CD4-positive, alpha-beta T cell (primary cell): ENCODE results near the gene CLPTM1. TPM values are rescaled to one million over a fixed set of nuclear protein-coding genes. Genes with fewer than 3 reads are reported as not detected.
A peak's percentile ranks its signal among the peaks of the same experiment; 100 is the strongest.
"Not testable (repeated sequence)": the region's sequence is repeated elsewhere in the genome, so short reads cannot be mapped to it uniquely, and the experiment has no call there.

ENCODE experiments used
- ATAC-seq: fragments of 200-7000 bp; cut with Tn5 transposase; one replicate; pipeline ENCODE4 v1.10.0; 2022; ENCODE audit warnings: mild to moderate bottlenecking; ENCODE audit not compliant: poor library complexity
- CTCF ChIA-PET: fragments of 350-600 bp; sonication (Branson Sonifier 250); formaldehyde crosslinking; loops from one replicate; lab custom pipeline; 2021; ENCODE audit warnings: antibody characterized with exemption, inconsistent platforms; lab: Charles Lee
- POLR2A ChIA-PET: fragments of 350-600 bp; sonication (Branson Sonifier 250); formaldehyde crosslinking; loops from one replicate; lab custom pipeline; 2021; ENCODE audit warnings: antibody characterized with exemption, inconsistent platforms; lab: Charles Lee
- DNase-seq, 14 experiments: peaks; one replicate each; pipeline ENCODE4 v3.0.0-alpha.2; 2013 to 2020; ENCODE audit warnings: mixed read lengths in 2 of 14
- H3K27ac ChIP-seq, 2 donors: one replicate each; pipeline versions ENCODE4 v1.5.1 to v1.7.0; 2013; ENCODE audit warnings: low read length in 2 of 2, low read depth in 1 of 2, mild to moderate bottlenecking in 1 of 2
- H3K27me3 ChIP-seq, 2 experiments: 1 replicate in 1 of 2; 2 replicates in 1 of 2; pipeline versions ENCODE4 v1.6.1 to v1.7.0; 2013; ENCODE audit warnings: low read length in 2 of 2, control low read depth in 1 of 2, mild to moderate bottlenecking in 1 of 2, moderate library complexity in 1 of 2; ENCODE audit not compliant: insufficient read depth in 2 of 2, control insufficient read depth in 1 of 2
- H3K36me3 ChIP-seq: one replicate; pipeline ENCODE4 v1.6.1; 2013; ENCODE audit warnings: low read length, control low read depth; ENCODE audit not compliant: insufficient read depth
- H3K4me1 ChIP-seq: one replicate; pipeline ENCODE4 v1.6.1; 2013; ENCODE audit warnings: low read length, control low read depth; ENCODE audit not compliant: insufficient read depth
- H3K4me3 ChIP-seq: one replicate; pipeline ENCODE4 v1.5.1; 2013; ENCODE audit warnings: mild to moderate bottlenecking, low read length, moderate library complexity
- H3K9me3 ChIP-seq, 2 experiments: 1 replicate in 1 of 2; 2 replicates in 1 of 2; pipeline versions ENCODE4 v1.6.1 to v1.7.0; 2013; ENCODE audit warnings: low read length in 2 of 2, mild to moderate bottlenecking in 2 of 2, control low read depth in 1 of 2, moderate library complexity in 1 of 2; ENCODE audit not compliant: control insufficient read depth in 1 of 2, insufficient read depth in 1 of 2
- H3K27ac Mint-ChIP-seq: one replicate; pipeline ENCODE4 v1.8.0; 2020; ENCODE audit warnings: mixed read lengths
- H3K27me3 Mint-ChIP-seq: one replicate; pipeline ENCODE4 v1.8.0; 2021; ENCODE audit warnings: mixed read lengths
- H3K36me3 Mint-ChIP-seq: one replicate; pipeline ENCODE4 v1.8.0; 2021; ENCODE audit warnings: low read depth, mixed read lengths
- H3K4me1 Mint-ChIP-seq: one replicate; pipeline ENCODE4 v1.8.0; 2021; ENCODE audit warnings: low read depth, mixed read lengths
- H3K4me3 Mint-ChIP-seq: one replicate; pipeline ENCODE4 v1.8.0; 2020; ENCODE audit warnings: mild to moderate bottlenecking, mixed read lengths
- H3K9me3 Mint-ChIP-seq: one replicate; pipeline ENCODE4 v1.8.0; 2020; ENCODE audit warnings: mixed read lengths
- intact Hi-C, 2 experiments: fragments of 100-400 bp; cut with DNase I in 1 of 2; cut with micrococcal nuclease in 1 of 2; formaldehyde crosslinking; loops; one replicate each; pipeline versions ENCODE4 v1.15.1 to v1.9.0; 2023 to 2025; cut with DNase I, micrococcal nuclease
- total RNA-seq, 174 experiments: library from RNA in 2 of 174; stranded (reverse) in 2 of 174; gene quantifications; one replicate each; pipeline ENCODE4 v1.2.3 and lab custom pipeline; 2021 to 2026
- TF ChIP-seq, protein P1 (sequence below): fragments of 200-600 bp; IDR thresholded peaks from one replicate; pipeline ENCODE4 v1.8.0; 2022; ENCODE audit warnings: antibody characterized with exemption, mild to moderate bottlenecking

The CLPTM1 gene
- total RNA-seq, 2 experiments from 2014 or later, result 71.0 to 72.7 TPM

- H3K27ac ChIP-seq, result no peak overlapping the region
- DNase-seq (no peak), ATAC-seq (no peak)
- H3K36me3 Mint-ChIP-seq, result peaks cover 20% of the 10 kb centered on the region
- peaks cover 4% of the 10 kb centered on the region for H3K36me3 ChIP-seq
- intact Hi-C loops, result no loop called here
- no peaks in the 10 kb centered on the region for H3K27me3 Mint-ChIP-seq
- TF ChIP-seq, protein P1, sequence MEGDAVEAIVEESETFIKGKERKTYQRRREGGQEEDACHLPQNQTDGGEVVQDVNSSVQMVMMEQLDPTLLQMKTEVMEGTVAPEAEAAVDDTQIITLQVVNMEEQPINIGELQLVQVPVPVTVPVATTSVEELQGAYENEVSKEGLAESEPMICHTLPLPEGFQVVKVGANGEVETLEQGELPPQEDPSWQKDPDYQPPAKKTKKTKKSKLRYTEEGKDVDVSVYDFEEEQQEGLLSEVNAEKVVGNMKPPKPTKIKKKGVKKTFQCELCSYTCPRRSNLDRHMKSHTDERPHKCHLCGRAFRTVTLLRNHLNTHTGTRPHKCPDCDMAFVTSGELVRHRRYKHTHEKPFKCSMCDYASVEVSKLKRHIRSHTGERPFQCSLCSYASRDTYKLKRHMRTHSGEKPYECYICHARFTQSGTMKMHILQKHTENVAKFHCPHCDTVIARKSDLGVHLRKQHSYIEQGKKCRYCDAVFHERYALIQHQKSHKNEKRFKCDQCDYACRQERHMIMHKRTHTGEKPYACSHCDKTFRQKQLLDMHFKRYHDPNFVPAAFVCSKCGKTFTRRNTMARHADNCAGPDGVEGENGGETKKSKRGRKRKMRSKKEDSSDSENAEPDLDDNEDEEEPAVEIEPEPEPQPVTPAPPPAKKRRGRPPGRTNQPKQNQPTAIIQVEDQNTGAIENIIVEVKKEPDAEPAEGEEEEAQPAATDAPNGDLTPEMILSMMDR, result no peak
- H3K9me3 ChIP-seq, result no peaks in the 10 kb centered on the region
- peak overlapping the region; percentile 37 for H3K27ac Mint-ChIP-seq
- peaks cover 17% of the 10 kb centered on the region for H3K4me1 ChIP-seq
- CTCF ChIA-PET, result no interaction called here
- H3K9me3 Mint-ChIP-seq, result no peaks in the 10 kb centered on the region
- H3K27me3 ChIP-seq, result no peaks in the 10 kb centered on the region
- peak overlapping the region; percentile 22 for H3K4me3 Mint-ChIP-seq
- no peak overlapping the region for H3K4me3 ChIP-seq
- H3K4me1 Mint-ChIP-seq, result peaks cover 10% of the 10 kb centered on the region
- POLR2A ChIA-PET, result no interaction called here
Measured at GRCh38 chr19:44998025-44998424, 42.8 kb downstream of the CLPTM1 start.

DNA sequence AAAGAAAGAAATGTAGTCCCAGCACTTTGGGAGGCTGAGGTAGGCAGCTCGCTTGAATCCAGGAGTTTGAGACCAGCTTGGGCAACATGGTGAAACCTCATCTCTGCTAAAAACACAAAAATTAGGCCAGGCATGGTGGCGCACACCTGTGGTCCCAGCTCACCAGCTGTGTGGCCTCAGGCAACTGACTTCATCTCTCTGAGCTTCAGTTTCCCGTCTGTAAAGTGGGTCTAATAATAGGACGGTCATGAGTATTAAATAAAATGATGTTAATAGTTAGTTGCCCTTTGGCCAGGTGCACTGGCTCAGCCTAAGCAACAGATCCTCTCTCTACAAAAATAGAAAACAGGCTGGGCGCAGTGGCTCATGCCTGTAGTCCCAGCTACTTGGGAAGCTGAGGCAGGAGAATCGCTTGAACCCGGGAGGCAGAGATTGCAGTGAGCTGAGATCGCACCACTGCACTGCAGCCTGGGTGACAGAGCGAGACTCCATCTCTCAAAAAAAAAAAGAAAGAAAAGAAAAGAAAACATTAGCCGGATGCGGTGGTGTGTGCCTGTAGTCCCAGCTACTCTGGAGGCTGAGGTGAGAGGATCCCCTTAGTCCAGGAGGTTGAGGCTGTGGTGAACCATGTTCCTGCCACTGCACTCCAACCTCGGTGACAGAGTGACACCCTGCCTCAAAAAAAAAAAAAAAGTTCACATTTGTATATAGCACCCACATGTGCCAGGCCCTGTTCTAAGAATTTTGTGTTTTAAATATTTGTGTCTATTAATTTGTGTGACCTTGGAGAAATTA is 44.1 kb downstream of the CLPTM1 start:
- Mint-ChIP-seq H3K36me3 (peaks cover 12% of the 10 kb centered on the region), H3K27ac (peak overlapping the region; percentile 100), H3K4me3 (peak overlapping the region; percentile 82)
- ChIA-PET CTCF (interaction anchor here (1.1 kb wide), 1 partner anchor 10 kb away, joined by 3 read pairs; no protein-coding TSS in a partner anchor), POLR2A (interaction anchor here (3.1 kb wide), 1 partner anchor 179 kb away, joined by 31 read pairs; the partner anchor contains the start of genes BLOC1S3 and TRAPPC6A)
- H3K9me3 ChIP-seq, H3K4me1 Mint-ChIP-seq, H3K27me3 Mint-ChIP-seq, intact Hi-C loops, H3K9me3 Mint-ChIP-seq, ATAC-seq, H3K27me3 ChIP-seq, H3K4me3 ChIP-seq, DNase-seq, H3K27ac ChIP-seq: not testable (repeated sequence)
- Histone ChIP-seq H3K36me3 (peaks cover 12% of the 10 kb centered on the region), H3K4me1 (peaks cover 18% of the 10 kb centered on the region)

DNA sequence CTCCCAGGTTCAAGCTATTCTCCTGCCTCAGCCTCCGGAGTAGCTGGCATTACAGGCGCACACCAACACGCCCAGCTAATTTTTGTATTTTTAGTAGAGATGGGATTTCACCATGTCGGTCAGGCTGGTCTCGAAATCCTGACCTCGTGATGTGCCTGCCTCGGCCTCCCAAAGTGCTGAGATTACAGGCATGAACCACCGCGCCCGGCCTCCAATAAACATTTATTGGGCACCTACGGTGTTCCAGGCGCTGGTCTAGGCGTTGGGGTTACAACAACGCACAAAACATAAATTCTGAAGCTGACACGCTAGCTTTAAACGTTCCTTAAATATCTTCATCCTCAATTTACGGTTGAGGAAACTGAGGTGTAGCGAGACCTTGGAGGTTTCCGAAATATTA is 45.5 kb downstream of the CLPTM1 start:
- H3K4me1 Mint-ChIP-seq, H3K9me3 Mint-ChIP-seq, H3K27me3 ChIP-seq, ATAC-seq, DNase-seq, H3K9me3 ChIP-seq, H3K27me3 Mint-ChIP-seq: not testable (repeated sequence)
- peaks cover 18% of the 10 kb centered on the region for H3K4me1 ChIP-seq
- intact Hi-C loops, result loop anchor here in 1 of 2 experiments (1.0 to 5.0 kb wide), 5 partner anchors 39 to 252 kb away; partner anchors contain the start of genes CLASRP, CLPTM1 and MARK4
- H3K4me3 ChIP-seq, result peak overlapping the region; percentile 48
- Mint-ChIP-seq H3K36me3 (peaks cover 13% of the 10 kb centered on the region), H3K27ac (peak overlapping the region; percentile 100), H3K4me3 (peak overlapping the region; percentile 82)
- peaks cover 21% of the 10 kb centered on the region for H3K36me3 ChIP-seq
- peak overlapping the region; percentile 76 to 85 for H3K27ac ChIP-seq
- ChIA-PET POLR2A (interaction anchor here (1.2 to 3.1 kb wide), 4 partner anchors 39 to 178 kb away, joined by 3 to 31 read pairs (median 18); partner anchors contain the start of genes BLOC1S3, CLASRP, TOMM40 and TRAPPC6A), CTCF (interaction anchor here (1.1 to 2.5 kb wide), 2 partner anchors 16 to 59 kb away, joined by 3 to 8 read pairs; no protein-coding TSS in a partner anchor)
